22Rv1 (cell line): Measurements from ENCODE around the gene ARHGEF35.
"Not testable (repeated sequence)": the region's sequence is repeated elsewhere in the genome, so short reads cannot be mapped to it uniquely, and the experiment has no call there.

Source experiments
- ZFX ChIP-seq: fragments of 450-650 bp; IDR thresholded peaks from 2 replicates; pipeline ENCODE4 v1.6.1; 2017; ENCODE audit warnings: antibody characterized with exemption, borderline replicate concordance
- TF ChIP-seq, protein P1 (sequence below): fragments of 450-650 bp; IDR thresholded peaks from 2 replicates; pipeline ENCODE4 v1.5.1; 2017; ENCODE audit warnings: mild to moderate bottlenecking

DNA sequence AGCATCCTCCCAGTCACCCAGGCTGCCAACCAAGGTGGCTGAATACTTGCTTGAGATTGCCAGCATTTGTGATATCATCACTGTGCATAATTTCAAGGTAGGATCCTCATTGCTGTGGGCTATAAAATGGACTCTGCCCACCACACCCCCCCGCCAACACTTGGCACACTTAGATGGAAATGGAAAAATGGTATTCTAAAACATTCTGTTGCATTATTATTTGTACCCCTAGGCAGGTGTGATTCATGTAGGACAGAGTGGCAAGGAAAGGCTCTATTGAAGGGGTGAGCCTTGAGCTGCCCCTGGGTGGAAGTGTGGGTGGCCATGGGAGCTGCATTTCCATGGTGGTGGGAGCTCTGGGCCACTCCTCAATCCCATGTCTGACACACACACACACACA is 22.9 kb upstream of the ARHGEF35 start:
- TF ChIP-seq, protein P1, sequence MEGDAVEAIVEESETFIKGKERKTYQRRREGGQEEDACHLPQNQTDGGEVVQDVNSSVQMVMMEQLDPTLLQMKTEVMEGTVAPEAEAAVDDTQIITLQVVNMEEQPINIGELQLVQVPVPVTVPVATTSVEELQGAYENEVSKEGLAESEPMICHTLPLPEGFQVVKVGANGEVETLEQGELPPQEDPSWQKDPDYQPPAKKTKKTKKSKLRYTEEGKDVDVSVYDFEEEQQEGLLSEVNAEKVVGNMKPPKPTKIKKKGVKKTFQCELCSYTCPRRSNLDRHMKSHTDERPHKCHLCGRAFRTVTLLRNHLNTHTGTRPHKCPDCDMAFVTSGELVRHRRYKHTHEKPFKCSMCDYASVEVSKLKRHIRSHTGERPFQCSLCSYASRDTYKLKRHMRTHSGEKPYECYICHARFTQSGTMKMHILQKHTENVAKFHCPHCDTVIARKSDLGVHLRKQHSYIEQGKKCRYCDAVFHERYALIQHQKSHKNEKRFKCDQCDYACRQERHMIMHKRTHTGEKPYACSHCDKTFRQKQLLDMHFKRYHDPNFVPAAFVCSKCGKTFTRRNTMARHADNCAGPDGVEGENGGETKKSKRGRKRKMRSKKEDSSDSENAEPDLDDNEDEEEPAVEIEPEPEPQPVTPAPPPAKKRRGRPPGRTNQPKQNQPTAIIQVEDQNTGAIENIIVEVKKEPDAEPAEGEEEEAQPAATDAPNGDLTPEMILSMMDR, result not testable (repeated sequence)
- not testable (repeated sequence) for TF ChIP-seq ZFX
